SU-DHL-6 (cell line): ENCODE measurements around the gene ABCG1.

Experiments used
- EZH2phosphoT487 ChIP-seq: fragments of 200-600 bp; sonication (generic), shearing (Covaris generic); conservative IDR thresholded peaks from 2 replicates; pipeline ENCODE4 v1.6.1; 2018; ENCODE audit warnings: mild to moderate bottlenecking, antibody characterized with exemption, low read length, moderate library complexity, mixed read lengths
- TF ChIP-seq, protein P1 (sequence below): fragments of 200-600 bp; sonication (generic); IDR thresholded peaks from one replicate; pipeline ENCODE4 v1.5.1; 2017; ENCODE audit warnings: antibody characterized with exemption, mild to moderate bottlenecking, low read length, moderate library complexity; ENCODE audit not compliant: insufficient read depth, poor library complexity, severe bottlenecking

DNA sequence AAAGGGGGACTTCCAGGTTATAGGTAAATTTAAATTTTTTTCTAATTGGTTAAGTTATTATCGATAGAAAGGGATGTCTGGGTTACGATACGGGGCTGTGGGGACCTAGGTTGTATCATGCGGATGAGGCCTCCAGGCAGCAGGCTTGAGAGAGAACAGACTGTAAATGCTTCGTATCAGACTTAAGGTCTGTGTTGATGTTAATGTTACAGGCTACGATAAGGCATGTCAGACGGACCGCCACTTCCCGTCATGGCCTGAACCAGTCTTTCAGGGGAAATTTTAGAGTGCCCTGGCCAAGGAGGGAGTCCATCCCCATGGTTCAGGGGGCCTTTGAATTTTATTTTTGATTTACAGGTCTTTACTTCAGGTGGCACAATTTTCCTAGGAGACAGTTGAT lies 16.7 kb downstream of the ABCG1 start:
- TF ChIP-seq, protein P1, sequence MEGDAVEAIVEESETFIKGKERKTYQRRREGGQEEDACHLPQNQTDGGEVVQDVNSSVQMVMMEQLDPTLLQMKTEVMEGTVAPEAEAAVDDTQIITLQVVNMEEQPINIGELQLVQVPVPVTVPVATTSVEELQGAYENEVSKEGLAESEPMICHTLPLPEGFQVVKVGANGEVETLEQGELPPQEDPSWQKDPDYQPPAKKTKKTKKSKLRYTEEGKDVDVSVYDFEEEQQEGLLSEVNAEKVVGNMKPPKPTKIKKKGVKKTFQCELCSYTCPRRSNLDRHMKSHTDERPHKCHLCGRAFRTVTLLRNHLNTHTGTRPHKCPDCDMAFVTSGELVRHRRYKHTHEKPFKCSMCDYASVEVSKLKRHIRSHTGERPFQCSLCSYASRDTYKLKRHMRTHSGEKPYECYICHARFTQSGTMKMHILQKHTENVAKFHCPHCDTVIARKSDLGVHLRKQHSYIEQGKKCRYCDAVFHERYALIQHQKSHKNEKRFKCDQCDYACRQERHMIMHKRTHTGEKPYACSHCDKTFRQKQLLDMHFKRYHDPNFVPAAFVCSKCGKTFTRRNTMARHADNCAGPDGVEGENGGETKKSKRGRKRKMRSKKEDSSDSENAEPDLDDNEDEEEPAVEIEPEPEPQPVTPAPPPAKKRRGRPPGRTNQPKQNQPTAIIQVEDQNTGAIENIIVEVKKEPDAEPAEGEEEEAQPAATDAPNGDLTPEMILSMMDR = no peak
- no peak for TF ChIP-seq EZH2phosphoT487
